Measurements from ENCODE around the gene NACAD.

The NACAD gene

DNA sequence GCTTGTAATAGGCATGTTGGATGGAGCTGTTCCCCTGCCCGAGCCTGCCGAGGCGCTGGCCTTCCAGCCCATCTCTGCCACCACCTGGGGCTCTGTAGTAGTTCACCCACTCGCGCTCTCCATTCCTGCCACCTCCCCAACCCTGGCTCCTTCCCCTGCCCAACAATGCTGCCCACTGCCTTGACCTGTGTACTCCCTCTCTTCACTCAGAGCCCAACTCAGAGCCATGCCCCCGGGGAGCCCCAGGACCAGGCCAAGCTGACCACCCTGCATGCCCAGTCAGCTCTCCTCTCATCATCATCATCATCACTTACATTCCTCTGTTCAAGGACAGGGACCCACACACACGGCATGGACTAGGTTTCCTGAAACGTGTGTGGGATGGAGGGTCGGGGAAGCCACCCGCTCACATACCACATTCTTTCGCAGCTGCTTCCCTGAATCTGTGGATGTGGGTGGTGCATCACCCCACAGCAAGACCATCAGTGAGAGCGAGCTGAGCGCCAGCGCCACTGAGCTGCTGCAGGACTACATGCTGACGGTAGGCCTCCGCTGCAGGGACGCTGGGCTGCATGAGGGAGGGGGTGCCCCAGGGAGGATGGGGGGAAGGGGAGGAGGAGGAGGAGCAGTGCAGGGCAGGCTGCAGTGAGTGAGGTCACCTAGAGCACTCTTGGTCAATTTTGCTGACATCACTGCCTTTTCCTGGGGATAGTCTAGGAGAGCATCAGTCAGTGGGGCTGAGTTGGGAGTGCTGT, 15.6 kb downstream of the NACAD start:
- FAIRE-seq: no peak

DNA sequence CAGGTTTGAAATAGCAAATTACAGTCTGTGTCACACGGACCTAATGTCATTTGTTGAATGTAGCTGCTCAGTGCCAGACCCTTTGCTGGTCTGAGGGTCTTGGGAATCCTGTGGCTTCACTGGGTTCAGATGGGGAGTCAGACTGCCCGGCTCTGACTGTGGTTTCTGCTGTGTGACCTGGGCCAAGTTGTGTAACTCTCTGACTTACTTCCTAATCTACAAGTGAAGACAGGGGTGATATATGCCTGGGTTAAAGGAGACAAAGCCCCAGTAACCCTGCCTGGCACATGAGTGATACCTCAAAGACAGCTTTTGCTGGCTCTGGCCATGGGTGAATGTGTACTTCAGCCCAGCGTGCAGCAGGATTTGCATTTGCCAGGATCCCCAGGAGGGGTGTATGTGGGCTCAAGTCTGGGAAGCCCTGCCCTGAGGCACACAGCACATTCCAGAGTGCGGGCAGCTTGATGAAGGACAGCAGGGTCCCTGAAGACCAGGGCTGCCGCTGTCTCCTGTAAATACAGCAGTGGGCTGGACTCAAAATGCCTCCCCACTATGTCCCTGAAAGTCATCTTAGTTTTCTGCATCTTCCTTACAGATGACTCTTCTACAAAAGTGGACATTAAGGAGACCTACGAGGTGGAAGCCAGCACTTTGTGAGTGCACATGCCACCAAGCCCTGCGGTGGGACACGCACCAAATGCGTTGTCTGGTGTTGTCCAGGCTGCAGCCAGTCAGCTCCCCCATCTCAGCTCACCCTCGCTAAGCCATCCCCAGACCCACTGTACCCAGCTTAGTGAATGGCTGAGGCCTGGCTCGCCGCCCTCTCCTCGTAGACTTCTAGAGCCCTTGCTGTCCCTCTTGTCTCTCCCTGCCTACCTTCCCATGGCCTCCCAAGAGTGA, 16.4 kb downstream of the NACAD start:
- no peak for FAIRE-seq

DNA sequence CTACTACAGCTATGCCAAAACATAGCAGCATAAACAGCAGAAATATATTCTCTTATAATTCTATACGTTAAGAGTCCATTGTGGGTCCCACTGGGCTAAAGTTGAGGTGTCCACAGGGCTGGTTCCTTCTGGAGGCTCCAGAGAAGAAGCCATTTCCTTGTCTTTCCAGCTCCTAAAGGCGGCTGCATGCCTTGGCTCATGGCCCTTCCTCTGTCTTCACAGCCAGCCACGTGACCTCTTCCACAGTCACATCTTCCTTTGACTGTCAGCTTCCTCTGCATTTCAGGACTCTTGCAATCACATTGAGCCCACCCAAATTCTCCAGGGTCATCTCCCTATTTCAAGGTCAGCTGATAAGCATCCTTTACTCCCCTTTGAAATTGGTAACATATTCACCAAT, 17.2 kb downstream of the NACAD start:
- FAIRE-seq: no peak

DNA sequence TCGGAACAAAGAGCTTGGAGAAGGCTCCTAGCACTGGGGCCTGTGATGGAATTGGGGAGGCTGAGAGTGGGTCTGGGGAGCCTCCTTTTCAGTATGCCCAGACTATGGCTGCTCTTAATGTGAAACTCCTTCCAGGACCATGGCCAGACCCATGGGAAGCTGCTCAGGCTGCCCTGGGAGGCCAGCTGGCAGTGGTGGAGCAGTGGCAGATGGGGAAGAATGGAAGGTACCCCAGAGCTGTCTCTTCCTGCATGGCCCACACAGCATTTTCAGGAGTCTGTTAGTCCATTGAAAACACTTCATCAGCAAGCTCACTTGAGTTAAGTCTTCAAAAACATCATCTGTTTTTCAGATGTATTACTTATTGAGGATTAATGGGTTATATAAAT, 18.5 kb downstream of the NACAD start:
- no peak for FAIRE-seq

DNA sequence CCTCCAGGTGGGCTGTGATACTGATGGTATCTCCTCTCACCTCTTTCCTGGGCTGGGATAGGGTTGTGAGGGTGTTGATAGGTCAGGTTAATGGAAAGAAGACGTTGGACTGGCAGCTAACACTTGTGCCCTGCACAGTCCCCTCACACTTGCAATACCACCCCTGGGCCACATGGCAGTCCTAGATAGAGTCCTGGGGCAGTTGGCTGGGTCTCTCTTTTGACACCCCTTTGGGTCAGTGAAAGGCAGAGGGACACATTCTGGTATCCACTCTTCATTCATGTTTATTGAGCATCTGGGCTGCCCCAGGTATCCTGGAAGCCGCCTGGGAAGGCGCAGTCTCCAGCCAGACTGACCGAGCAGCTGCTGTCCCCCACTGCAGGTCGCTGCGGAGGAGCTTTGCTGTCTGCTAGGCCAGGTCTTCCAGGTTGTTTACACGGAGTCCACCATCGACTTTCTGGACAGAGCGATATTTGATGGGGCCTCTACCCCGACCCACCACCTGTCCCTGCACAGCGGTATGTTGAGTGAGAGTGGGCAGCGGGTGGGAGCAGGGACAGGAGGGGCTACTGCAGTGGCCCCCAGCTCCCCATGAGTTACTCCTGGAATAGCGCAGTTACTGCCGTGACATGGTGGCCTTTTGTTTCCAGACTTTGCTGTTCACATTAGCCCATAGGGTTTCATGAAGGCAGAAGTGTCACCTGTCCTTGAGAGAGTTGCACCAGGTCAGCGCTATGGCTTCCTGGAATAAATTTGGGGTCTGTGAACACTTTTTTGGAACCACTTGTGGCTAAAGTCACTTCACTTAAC, 19.1 kb downstream of the NACAD start:
- no peak for FAIRE-seq

DNA sequence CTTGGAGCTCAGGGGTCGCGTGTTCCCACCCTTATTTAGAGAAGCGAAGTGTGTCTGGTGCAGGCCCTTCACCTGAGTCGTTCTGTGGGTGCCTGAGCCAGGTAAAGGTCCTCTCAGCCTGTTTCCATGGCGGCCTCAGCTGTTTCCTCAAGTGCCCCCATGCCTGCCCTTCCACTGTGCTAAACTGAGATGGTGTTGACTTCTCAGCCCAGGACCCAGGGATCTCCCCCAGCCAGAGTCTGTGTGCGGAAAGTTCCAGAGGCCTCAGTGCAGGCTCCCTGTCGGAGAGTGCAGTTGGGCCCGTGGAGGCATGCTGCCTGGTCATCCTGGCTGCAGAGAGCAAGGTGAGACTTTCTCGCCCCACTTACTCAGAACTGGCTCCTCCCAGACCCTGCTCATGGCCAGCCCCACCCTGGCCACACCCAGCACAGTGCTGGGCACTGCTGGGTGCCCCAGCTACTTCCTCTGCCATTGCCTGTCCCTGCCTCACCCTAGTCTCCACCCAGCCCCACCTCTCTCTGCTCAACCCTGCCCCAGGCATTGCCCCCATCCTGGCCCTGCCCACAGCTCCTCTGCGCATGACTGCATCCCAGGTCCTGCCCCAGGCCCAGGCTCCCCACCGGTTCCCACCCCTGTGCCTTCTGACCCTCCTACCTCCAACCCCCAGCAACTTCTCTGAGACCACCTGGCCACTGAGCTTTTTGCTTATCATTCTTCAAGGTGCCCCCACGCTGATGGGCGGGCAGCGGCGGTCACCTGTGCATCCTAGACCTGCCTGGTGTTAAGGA, 20.3 kb downstream of the NACAD start:
- FAIRE-seq: no peak

DNA sequence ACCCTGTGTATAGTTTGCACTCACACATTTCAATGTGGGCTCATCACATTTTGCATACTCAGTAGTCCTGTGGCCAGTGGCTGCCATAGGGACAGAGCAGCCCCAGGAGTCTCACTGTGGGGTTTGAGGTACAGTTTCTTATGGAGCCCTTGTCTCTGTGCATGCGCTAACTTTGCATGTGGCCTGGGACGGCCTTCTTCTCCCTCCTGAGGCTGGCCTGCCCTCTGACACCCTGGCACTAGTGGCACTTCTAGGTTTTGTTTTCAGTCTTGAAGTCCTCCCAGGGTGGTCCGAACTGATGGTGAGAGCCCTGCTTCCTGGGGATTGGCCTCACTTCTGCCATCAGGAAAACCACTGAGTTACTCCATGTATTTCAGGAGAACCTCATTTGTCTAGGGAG, 21.2 kb downstream of the NACAD start:
- FAIRE-seq: no peak

DNA sequence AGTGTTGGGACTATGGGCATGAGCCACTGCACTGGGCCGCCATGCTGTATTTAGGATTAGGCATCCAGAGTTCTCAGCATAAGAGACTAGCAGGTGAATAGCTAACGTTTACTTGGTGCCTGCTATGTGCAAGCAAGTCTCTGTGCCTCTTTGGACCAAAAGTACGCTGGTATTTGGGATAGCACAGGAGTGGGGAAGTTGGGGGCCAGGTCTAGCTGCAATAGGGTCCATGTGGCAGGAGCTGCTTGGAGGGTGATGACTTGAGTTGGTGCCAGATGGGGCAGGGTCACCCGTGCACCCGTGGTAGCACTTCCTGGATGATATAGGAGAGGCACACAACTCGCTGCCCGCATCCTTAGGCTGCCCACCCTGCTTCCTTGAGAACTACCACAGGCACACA, 22.4 kb downstream of the NACAD start:
- FAIRE-seq: no peak

DNA sequence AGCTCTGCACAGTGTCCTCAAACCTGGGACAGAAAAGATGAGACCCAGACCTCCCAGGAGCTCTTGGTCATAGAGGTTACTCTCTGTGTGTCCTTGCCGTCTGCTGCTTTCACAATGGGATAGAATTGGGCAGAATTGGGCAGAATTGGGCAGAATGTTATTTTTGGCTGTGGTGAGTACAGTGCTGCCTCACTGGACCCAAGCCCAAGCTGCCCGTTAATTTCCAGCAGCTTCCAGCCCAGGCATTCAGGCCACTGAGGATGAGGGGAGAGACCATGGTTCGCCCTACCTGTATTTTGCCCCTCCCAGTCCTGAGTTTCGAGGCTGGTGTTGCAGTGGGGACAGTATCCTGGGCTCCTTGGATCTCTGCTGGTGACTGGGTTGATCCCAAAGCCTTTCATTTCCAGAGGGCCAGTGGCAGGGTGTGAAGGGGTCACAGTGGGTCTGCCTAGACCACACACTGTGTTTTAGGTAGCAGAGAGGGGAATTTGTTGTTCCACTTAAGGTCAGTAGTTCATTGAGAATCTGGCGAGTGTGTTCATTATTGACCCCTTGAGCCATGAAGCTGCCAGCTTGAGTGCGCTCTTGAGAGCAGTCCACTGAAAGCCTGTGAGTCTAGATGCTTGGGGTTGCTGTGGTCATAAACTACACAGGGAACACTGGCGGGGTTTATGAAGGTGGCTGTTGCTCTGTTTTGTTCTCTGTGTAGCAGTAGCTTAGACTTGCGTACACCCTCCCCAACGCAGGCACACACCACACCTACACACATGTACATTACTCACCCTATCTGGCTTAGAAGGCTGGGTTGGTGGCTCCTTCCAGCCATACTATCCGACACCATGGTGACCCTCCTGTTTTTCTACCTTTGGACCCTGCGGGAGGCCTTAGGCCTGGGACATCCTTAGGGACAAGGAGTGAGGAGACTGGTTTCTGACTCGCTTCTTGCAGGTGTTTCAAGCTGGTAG, 23.5 kb downstream of the NACAD start:
- no peak for FAIRE-seq

DNA sequence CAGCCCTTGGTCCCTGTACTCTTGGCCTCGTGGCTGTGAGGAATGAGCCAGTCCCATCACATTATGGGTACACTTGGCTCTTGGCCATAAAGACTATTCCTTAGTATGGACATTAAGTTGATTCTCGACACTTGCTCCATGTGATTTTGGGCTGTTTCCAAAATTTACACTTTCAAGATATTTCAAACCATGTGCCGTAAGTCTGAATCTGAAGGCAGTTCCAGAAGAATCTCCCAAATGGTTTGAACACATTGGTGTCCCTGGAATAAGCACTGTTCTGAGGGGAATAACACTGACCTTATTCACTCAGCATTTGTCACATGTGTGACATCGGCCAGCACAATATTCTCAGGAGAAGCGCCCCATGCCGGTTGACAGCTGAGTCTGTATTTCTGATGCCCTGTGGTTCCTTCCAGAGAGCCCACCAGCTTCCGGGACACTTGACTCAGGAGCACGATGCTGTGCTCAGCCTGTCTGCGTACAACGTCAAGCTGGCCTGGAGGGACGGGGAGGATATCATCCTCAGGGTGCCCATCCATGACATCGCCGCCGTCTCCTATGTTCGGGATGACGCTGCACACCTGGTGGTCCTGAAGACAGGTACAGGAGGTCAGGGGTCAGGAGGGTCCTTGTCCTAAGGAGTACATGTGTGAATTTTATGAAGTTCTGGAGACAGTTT, 24.6 kb downstream of the NACAD start:
- no peak for FAIRE-seq

DNA sequence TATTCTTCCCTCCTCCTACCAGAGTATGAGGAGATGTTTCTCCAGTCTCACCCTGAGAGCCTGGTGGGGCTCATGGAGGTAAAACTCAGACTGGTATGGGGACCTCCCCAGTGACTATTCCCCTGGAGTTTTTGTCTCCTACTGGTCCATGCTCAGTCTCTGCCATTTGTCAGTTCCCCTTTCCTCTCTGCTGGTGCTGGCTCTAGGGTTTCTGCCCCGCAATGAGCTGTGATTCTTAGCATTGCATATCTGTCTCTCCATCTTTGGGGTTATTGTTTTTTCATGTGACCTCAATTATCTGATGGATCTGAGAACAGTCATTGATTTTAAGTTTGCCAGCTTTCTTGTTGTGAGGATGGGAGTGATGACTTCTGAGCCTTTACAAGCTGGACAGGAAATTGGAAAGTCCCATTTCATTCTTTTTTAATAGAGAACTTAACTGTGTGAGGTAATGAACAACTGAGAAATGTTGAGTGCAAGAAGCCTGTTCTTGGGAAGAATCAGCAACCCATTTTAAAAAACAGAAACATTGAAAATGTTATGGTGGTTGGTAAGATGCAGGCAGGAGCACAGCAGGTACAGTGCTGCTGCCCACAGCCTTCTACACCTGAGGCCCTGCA, 26.9 kb downstream of the NACAD start:
- no peak for FAIRE-seq

DNA sequence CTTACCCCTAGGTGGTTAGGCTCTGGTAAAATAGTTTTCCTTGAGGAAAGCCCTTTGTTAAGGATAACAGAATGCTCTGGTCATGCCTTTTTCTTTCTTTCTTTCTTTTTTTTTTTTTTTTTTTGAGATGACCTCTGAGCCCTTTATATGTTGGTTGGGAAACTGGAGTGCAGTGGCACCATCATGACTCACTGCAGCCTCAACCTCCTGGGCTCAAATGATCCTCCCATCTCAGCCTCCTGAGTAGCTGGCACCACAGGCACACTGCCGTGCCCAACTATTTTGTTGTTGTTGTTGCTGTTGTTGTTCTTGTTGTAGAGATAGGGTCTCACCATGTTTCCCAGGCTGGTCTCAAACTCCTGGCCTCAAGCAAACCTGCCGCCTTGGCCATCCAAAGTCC, 27.4 kb downstream of the NACAD start:
- no peak for FAIRE-seq

DNA sequence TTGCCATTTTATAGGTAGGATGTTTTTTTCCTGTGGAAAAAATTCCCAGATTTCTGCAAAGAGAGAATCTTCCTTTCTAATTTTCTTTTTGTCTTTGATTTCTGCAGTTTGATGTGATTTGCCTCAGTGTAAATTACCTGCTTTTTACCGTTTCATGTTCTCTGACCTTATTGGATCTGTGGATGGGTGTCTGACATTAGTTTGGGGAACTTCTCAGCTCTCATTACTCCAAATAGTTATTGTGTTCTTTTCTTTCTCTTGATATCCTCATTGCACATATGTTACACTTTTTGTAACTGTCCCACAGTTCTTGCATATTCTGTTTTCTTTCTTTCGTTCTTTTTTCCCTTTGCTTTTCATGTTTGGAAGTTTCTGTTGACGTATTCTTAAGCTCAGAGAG, 28.5 kb downstream of the NACAD start:
- FAIRE-seq: no peak

DNA sequence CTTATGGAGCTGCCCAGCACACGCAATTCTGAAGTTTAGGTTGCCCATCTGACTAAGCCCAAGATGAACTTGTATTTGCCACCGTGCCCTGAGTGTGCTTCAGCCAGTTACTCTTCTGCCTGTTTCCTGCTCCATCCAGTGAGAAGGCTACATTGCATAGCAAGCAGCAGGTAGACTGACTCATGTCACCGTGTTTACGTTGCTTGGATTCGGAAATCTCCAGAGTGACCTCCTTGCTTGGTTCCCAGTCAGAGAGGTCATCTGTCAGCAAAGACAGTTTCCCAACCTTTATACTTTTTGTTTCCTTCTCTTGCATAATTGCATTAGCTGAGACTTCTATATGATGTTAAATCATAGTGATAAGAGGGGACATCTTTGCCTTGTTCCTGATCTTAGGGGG, 30.9 kb downstream of the NACAD start:
- no peak for FAIRE-seq

DNA sequence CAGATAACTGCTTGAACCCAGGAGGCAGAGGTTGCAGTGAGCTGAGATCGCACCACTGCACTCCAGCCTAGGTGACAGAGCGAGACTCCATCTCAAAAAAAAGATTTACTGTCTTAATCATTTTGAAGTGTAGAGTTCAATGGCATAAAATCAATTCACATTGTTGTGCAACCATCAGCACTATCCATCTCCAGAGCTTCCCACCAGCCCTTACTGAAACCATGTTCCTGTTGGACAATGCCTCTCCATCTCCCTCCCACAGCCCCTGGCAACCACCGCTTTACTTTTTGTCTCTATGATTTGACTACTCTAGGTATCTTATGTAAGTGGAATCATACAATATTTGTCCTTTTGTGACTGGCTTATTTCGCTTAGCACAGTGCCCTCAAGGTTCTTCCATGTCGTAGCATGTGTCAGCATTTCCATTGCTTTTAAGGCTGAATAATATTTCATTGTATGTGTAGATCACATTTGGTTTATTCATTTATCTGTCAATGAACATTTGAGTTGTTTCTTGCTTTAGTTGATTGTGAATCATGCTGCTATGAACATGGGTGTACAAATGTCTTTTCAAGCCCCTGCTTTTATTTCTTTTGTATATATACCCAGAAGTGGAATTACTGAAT, 33.1 kb downstream of the NACAD start:
- no peak for FAIRE-seq

DNA sequence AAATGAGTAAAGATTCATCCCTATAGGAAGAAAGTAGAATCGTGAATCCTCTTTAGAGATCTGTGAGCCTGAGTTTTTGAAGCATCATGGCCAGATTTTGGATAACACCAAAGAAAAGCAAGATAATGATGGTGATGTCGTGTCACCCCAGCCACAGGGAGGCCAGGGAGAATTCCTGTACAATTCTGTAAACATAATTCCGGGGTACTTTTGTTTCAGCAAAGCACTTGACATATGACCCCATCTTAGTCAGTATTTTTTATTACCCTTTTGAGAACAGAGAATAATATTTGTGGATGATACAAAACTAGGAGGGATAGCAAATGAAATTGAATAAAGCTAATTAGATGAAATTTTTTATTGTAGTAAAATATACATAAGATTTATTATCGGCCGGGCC, 33.8 kb downstream of the NACAD start:
- no peak for FAIRE-seq

DNA sequence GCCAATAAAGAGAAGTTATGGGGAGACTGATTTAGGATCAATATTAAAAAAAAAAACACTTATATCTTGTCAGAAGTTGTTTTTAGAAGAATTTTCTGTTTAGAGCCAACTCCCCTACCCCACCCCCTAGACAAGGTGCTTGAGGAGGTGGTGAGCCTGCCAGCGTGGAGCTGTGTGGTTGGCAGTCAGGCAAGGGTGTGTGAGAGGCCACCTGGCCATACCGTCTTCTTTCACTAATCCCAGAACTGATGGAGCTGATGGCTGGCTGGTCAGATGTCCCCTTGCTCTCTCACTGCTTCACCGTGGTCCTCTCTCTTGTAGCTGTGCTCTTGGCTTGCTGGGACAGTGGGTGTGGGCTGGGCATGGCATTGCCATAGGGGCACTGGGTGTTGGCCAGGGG, 34.3 kb downstream of the NACAD start:
- FAIRE-seq: no peak

DNA sequence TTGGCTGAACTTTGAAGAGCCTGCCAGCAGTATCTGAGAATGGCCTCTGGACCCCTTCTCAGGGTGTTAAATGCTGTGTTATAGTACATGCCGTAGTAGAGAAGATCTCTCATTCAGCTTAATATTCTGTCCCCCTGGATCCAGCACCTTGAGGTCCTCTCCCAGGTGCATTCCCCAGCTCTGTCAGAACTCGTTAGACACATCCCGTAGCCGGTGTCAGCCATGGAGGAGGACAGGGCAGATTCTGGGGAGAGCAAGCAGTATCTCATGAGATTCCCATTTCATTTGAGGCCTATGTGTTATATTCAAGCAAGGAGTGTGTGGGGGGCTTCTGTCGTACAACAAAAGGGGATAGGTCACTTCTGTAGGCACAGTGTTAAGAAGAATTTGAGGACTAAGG, 34.8 kb downstream of the NACAD start:
- FAIRE-seq: no peak

DNA sequence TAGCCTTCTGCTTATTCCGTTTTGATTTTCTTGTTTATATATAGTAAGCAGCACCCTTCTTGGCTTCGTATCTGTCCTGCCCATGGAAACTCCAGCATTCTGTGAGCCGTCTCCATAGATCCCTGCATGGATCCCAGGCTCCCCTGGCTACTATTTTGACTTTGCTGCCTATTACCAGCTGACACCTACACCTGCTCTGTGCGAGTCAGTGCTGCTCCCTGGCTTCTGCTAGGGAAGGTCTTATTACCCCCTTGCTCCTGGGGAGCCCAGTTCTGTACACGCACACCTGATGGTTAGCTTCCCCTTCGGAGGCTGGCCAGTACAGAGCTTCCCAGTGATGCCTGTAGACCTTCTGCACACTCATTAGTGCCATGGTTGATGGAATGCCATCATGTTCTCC, 35.4 kb downstream of the NACAD start:
- FAIRE-seq: no peak

DNA sequence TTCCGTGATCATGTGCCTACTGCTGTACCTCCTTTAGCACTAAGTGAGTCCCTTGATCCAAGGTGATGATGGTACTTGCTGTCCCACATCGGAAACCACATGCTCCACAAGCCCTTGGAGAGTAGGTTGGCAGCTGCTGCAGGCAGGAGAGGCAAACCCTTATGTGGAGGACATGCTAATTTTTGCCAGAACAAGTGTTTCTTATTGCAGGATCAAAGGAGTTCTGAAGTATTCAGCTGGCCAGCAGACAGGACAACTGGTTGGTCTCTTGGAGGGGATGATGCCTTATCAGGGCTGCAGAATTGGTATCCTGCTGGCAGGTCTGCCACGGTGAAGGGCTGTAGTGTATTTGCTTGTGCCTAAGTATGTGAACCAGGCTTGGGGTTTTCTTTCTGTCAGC, 36.8 kb downstream of the NACAD start:
- no peak for FAIRE-seq
